GM12878 (cell line): ENCODE data around the gene VWA8. TPM values are rescaled to one million over a fixed set of nuclear protein-coding genes. Genes with fewer than 3 reads are reported as not detected.
"Not testable (repeated sequence)": the region's sequence is repeated elsewhere in the genome, so short reads cannot be mapped to it uniquely, and the experiment has no call there.

Source experiments
- ATAC-seq: fragments of 200-7000 bp; cut with Tn5 transposase; 3 replicates; pipeline ENCODE4 v1.9.1; 2020; ENCODE audit warnings: mild to moderate bottlenecking, moderate library complexity
- BruUV-seq: library from RNA; stranded (reverse); fragments of 400-500 nt; replicated peaks from 2 replicates; lab custom pipeline; 2021; lab: Mats Ljungman, UMichigan
- CTCF ChIA-PET: fragments of 300-600 bp; sonication (Branson Sonifier 250); formaldehyde crosslinking; extraction: SDS; loops from one replicate; lab custom pipeline; 2021; ENCODE audit warnings: inconsistent platforms; lab: Yijun Ruan, JAX
- POLR2A ChIA-PET: fragments of 350-600 bp; formaldehyde crosslinking; extraction: SDS; loops from one replicate; lab custom pipeline; 2021; ENCODE audit warnings: inconsistent platforms; lab: Charles Lee
- RAD21 ChIA-PET: fragments of 300-600 bp; sonication (Branson Sonifier 250); formaldehyde crosslinking; loops from one replicate; lab custom pipeline; 2023; ENCODE audit warnings: antibody characterized with exemption; ENCODE audit not compliant: unreplicated experiment; lab: Charles Lee
- SMC1A ChIA-PET: fragments of 300-600 bp; sonication (Branson Sonifier 250); formaldehyde crosslinking; loops from one replicate; lab custom pipeline; 2023; ENCODE audit not compliant: unreplicated experiment, uncharacterized antibody; lab: Charles Lee
- DNase-seq: peaks from one replicate; pipeline ENCODE4 v3.0.0-alpha.2; 2011; ENCODE audit warnings: low read depth, low spot score
- FAIRE-seq: peaks from 3 replicates; lab custom pipeline; 2011; peaks lifted over from hg19 to GRCh38; lab: Jason Lieb, UNC
- H2AFZ ChIP-seq: 2 replicates; pipeline ENCODE4 v1.6.0; 2011; ENCODE audit warnings: low read depth, low read length, control low read depth; ENCODE audit not compliant: control insufficient read depth
- H3K27ac ChIP-seq: 2 replicates; pipeline ENCODE4 v1.5.1; 2011; ENCODE audit warnings: control low read depth; ENCODE audit not compliant: control insufficient read depth, insufficient read depth
- H3K27me3 ChIP-seq, 2 experiments: replicated peaks in 1 of 2; 2 replicates each; pipeline versions ENCODE4 v1.6.0 to v1.6.1; 2011; ENCODE audit warnings: low read length in 1 of 2; ENCODE audit not compliant: control insufficient read depth in 2 of 2, insufficient read depth in 2 of 2
- H3K36me3 ChIP-seq, 2 experiments: 2 replicates each; pipeline ENCODE4 v1.5.1; 2011; ENCODE audit warnings: low read length in 1 of 2; ENCODE audit not compliant: control insufficient read depth in 2 of 2, insufficient read depth in 2 of 2
- H3K4me1 ChIP-seq: 2 replicates; pipeline ENCODE4 v1.6.1; 2011; ENCODE audit warnings: mild to moderate bottlenecking, low read length, moderate library complexity, mixed read lengths; ENCODE audit not compliant: control insufficient read depth, insufficient read depth
- H3K4me2 ChIP-seq: 2 replicates; pipeline ENCODE4 v1.6.0; 2011; ENCODE audit warnings: control low read depth; ENCODE audit not compliant: control insufficient read depth, insufficient read depth
- H3K4me3 ChIP-seq: fragments of 200-600 bp; sonication (generic); 2 replicates; pipeline ENCODE4 v1.5.1; 2016
- H3K79me2 ChIP-seq: 2 replicates; pipeline ENCODE4 v1.6.0; 2011; ENCODE audit warnings: low read length; ENCODE audit not compliant: control insufficient read depth, insufficient read depth
- H3K9ac ChIP-seq: 2 replicates; pipeline ENCODE4 v1.8.0; 2011; ENCODE audit warnings: low read length, control low read depth, mixed read lengths; ENCODE audit not compliant: control insufficient read depth, insufficient read depth
- H3K9me3 ChIP-seq: replicated peaks from 3 replicates; pipeline ENCODE4 v1.5.1; 2011; ENCODE audit warnings: mild to moderate bottlenecking, low read length; ENCODE audit not compliant: control insufficient read depth, insufficient read depth
- H4K20me1 ChIP-seq: 2 replicates; pipeline ENCODE4 v1.6.0; 2011; ENCODE audit not compliant: control insufficient read depth, insufficient read depth
- CBX5 ChIP-seq: sonication (generic); IDR thresholded peaks from 2 replicates; pipeline ENCODE4 v1.6.1; 2016; ENCODE audit warnings: low read depth, moderate library complexity, mild to moderate bottlenecking, inconsistent platforms
- CREB1 ChIP-seq: IDR thresholded peaks from 2 replicates; pipeline ENCODE4 v1.6.1; 2012; ENCODE audit warnings: low read depth, mild to moderate bottlenecking, inconsistent platforms
- WGBS: methylation state at CpG from one replicate; pipeline ENCODE4 v1.1.6; 2016; ENCODE audit warnings: low lambda C conversion rate; ENCODE audit not compliant: insufficient replicate concordance, insufficient coverage; ENCODE audit errors: missing lambda C conversion rate; 5-methylcytosine and 5-hydroxymethylcytosine counted together
- in situ Hi-C: fragments of 300-500 bp; cut with MboI; formaldehyde crosslinking; loops from 9 replicates; pipeline ENCODE4 v1.14.3; 2018; ENCODE audit warnings: mixed read lengths
- intact Hi-C: fragments of 100-400 bp; cut with micrococcal nuclease; formaldehyde crosslinking; loops from one replicate; pipeline ENCODE4 v1.14.2; 2022; ENCODE audit not compliant: unreplicated experiment
- polyA plus RNA-seq, 11 experiments: library from polyadenylated mRNA; depleted of rRNA in 4 of 11; unstranded in 6 of 11; stranded (reverse) in 5 of 11; fragments of >200 nt; fragmentation: Nextera tagmentation in 4 of 11; fragmentation: Illumina TruSeq in 1 of 11; extraction: Ambion mirVana in 4 of 11; extraction: Trizol in 1 of 11; gene quantifications; 1 replicate in 1 of 11; 2 replicates in 10 of 11; pipeline versions ENCODE4 v1.2.1 to v1.2.3, GENCODE V29; 2011 to 2016; ENCODE audit warnings: inconsistent platforms in 2 of 11, missing spikeins in 2 of 11, low read depth in 1 of 11
- total RNA-seq, 4 experiments: library from RNA; depleted of rRNA in 3 of 4; stranded (reverse); fragments of >200 nt in 3 of 4; fragmentation: Illumina TruSeq in 1 of 4; extraction: Trizol in 1 of 4; gene quantifications; 2 replicates each; pipeline versions ENCODE4 v1.2.1 to v1.2.3, GENCODE V29; 2013 to 2021

The VWA8 gene
- total and polyA plus RNA-seq, 10 of the 15 experiments (the other 5 are each of a cell fraction or from before 2014, with no cell fraction given): 3.0 to 21.8 (median 13.5) TPM

- ChIA-PET SMC1A (interaction anchor here (0.6 to 1.6 kb wide), 7 partner anchors 8 to 117 kb away, joined by 3 to 6 read pairs (median 4); no protein-coding TSS in a partner anchor), CTCF (no interaction called here), POLR2A (no interaction called here), RAD21 (interaction anchor here (1.0 to 1.9 kb wide), 2 partner anchors 27 to 31 kb away, joined by 3 to 5 read pairs; no protein-coding TSS in a partner anchor)
- peaks cover 26% of the 10 kb centered on the region for H3K9me3 ChIP-seq
- ATAC-seq (no peak), DNase-seq (no peak), FAIRE-seq (no peak)
- 91% methylated on average over 2 of the region's 2 CpGs for WGBS
- peaks cover 0 to 3% of the 10 kb centered on the region in 2 experiments; a peak in 2 of 4 replicates for H3K36me3 ChIP-seq
- peaks cover 13% of the 10 kb centered on the region for H3K79me2 ChIP-seq
- no peaks in the 10 kb centered on the region for H4K20me1 ChIP-seq
- H3K27me3 ChIP-seq: no peaks in the 10 kb centered on the region
- no peak overlapping the region for H2AFZ ChIP-seq
- H3K27ac ChIP-seq: no peak overlapping the region
- in situ Hi-C loops (no loop called here), intact Hi-C loops (no loop called here)
- no peak overlapping the region for H3K4me2 ChIP-seq
- H3K9ac ChIP-seq: no peak overlapping the region
- H3K4me3 ChIP-seq: no peak overlapping the region
- no TSS peak for BruUV-seq
- H3K4me1 ChIP-seq: peaks cover 10% of the 10 kb centered on the region
- TF ChIP-seq CBX5: peak; percentile 49; the same call in 1 of the 2 replicates
- TF ChIP-seq CREB1: no peak
Observed at GRCh38 chr13:41925014-41925413, 35.9 kb downstream of the VWA8 start.

- CTCF ChIA-PET, H2AFZ ChIP-seq, RAD21 ChIA-PET, BruUV-seq, H4K20me1 ChIP-seq, intact Hi-C loops, H3K4me3 ChIP-seq, DNase-seq, H3K4me2 ChIP-seq, H3K27ac ChIP-seq, POLR2A ChIA-PET, ATAC-seq, FAIRE-seq, H3K9ac ChIP-seq, in situ Hi-C loops, H3K36me3 ChIP-seq, H3K27me3 ChIP-seq: not testable (repeated sequence)
- Histone ChIP-seq H3K79me2 (peaks cover 16% of the 10 kb centered on the region), H3K4me1 (peaks cover 17% of the 10 kb centered on the region), H3K9me3 (peaks cover 26% of the 10 kb centered on the region)
- 96% methylated on average over 4 of the region's 4 CpGs for WGBS
- SMC1A ChIA-PET: interaction anchor here (1.6 kb wide), 1 partner anchor 18 kb away, joined by 3 read pairs; no protein-coding TSS in a partner anchor
Observed at GRCh38 chr13:41922894-41923293, 38.0 kb downstream of the VWA8 start.
